Upper lobe of left lung (tissue), 6 donors: Measurements from ENCODE around the gene NAA40. TPM values are rescaled to one million over a fixed set of nuclear protein-coding genes. Genes with fewer than 3 reads are reported as not detected.

ENCODE experiments used
- ATAC-seq, 2 donors: fragments of 200-7000 bp; cut with Tn5 transposase; one replicate each; pipeline ENCODE4 v1.9.1; 2022; ENCODE audit warnings: mild to moderate bottlenecking in 2 of 2, moderate library complexity in 2 of 2; ENCODE audit not compliant: low FRiP score in 2 of 2
- DNase-seq, 2 donors: peaks; one replicate each; pipeline ENCODE4 v3.0.0-alpha.2; 2019 to 2020
- H3K27ac ChIP-seq, 4 donors: fragments of 200-600 bp; sonication (generic); one replicate each; pipeline ENCODE4 v1.5.1; 2016 to 2019
- H3K27me3 ChIP-seq, 4 donors: fragments of 200-600 bp; sonication (generic); one replicate each; pipeline ENCODE4 v1.5.1; 2017 to 2019
- H3K36me3 ChIP-seq, 4 donors: fragments of 200-600 bp; sonication (generic); one replicate each; pipeline ENCODE4 v1.5.1; 2016 to 2019
- H3K4me1 ChIP-seq, 4 donors: fragments of 200-600 bp; sonication (generic); one replicate each; pipeline ENCODE4 v1.5.1; 2018 to 2019
- H3K4me3 ChIP-seq, 4 donors: fragments of 200-600 bp; sonication (generic); one replicate each; pipeline ENCODE4 v1.5.1; 2017 to 2019; ENCODE audit warnings: mild to moderate bottlenecking in 2 of 4, moderate library complexity in 1 of 4
- H3K9me3 ChIP-seq, 4 donors: fragments of 200-600 bp; sonication (generic); one replicate each; pipeline ENCODE4 v1.5.1; 2018 to 2019
- CTCF ChIP-seq, 6 experiments: fragments of 450-650 bp in 4 of 6; fragments of 200-600 bp in 2 of 6; sonication (generic) in 2 of 6; IDR thresholded peaks; one replicate each; pipeline ENCODE4 v1.5.1; 2016 to 2019; ENCODE audit warnings: antibody characterized with exemption in 6 of 6
- EP300 ChIP-seq, 4 donors: sonication (generic); formaldehyde crosslinking; IDR thresholded peaks; one replicate each; pipeline ENCODE4 v1.5.1; 2017; ENCODE audit warnings: antibody characterized with exemption in 4 of 4, control low read depth in 2 of 4
- POLR2A ChIP-seq, 4 donors: fragments of 450-650 bp; IDR thresholded peaks; one replicate each; pipeline ENCODE4 v1.5.1; 2016 to 2017; ENCODE audit warnings: antibody characterized with exemption in 4 of 4, mild to moderate bottlenecking in 2 of 4
- POLR2AphosphoS5 ChIP-seq, 2 donors: sonication (generic); formaldehyde crosslinking; IDR thresholded peaks; one replicate each; pipeline ENCODE4 v1.5.1; 2017; ENCODE audit warnings: antibody characterized with exemption in 2 of 2
- WGBS, 2 donors: methylation state at CpG; one replicate each; pipeline ENCODE4 v1.1.5; 2017 to 2018; 5-methylcytosine and 5-hydroxymethylcytosine counted together
- total RNA-seq, 6 donors: library from RNA; depleted of rRNA in 4 of 6; stranded (reverse); fragments of >200 nt in 4 of 6; gene quantifications; one replicate each; pipeline versions ENCODE4 v1.1.0 to v1.2.1, GENCODE V29; 2016 to 2021
- donor health status: DM: no; HTN: no; CAD: no; lungs with moderate emphysema.
- donor health status: DM: no; HTN: yes; CAD: no; lungs with severe emphysema.

Gene NAA40
- total RNA-seq, 6 donors from 2014 or later, result 7.8 to 41.9 (median 16.5) TPM

DNA sequence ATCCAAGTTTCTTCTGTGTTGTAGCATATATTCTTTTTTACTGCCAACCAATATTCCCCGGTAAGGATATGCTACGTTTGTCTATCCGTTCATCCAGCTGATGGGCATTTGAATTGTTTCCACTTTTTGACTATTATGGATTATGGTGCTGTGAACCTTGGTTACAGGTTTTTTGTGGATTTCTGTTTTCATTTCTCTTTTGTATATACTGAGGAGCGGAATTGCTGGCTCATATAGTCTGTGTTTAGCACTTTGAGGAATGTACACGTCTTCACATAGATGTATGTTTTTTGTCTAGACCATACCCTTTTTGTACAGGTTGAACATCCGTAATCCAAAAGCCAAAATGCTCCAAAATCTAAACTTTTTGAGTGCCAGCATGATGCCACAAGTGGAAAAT lies 45.4 kb upstream of the NAA40 start:
- Histone ChIP-seq H3K4me3 (no peak overlapping the region), H3K27ac (no peak overlapping the region), H3K9me3 (no peaks in the 10 kb centered on the region), H3K4me1 (peaks cover 29 to 59% (median 43%) of the 10 kb centered on the region in 4 donors), H3K27me3 (no peaks in the 10 kb centered on the region), H3K36me3 (peaks cover 8 to 35% (median 30%) of the 10 kb centered on the region in 4 donors)
- WGBS, 2 donors, result 89 to 98% methylated on average over 6 of the region's 6 CpGs
- TF ChIP-seq CTCF (IDR thresholded peaks at IDR 0.05) (no peak), POLR2AphosphoS5 (IDR thresholded peaks at IDR 0.05) (no peak), POLR2A (IDR thresholded peaks at IDR 0.05) (no peak), EP300 (IDR thresholded peaks at IDR 0.05) (no peak)
- DNase-seq, result no peak
- no peak for ATAC-seq

DNA sequence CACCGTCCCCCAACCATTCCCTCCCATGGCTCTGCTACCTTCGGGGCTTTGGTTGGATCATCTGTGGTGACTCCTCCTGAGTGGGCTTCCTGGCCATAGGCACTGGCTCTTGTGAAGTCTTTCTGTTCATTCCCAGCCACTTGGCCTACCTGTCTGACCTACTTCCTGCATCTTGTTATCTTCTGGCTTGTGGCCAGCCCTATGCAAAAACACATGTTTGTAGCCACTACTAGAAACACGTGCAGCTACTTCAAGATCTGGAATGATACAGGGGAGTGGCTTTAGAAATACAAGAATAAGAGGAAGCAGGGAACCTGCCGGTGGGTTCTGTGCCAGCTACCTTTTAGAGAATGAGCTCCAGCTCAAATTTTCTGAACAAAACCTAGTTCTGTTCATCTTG lies 42.7 kb upstream of the NAA40 start:
- 57 to 62% methylated on average over 4 of the region's 4 CpGs for WGBS, 2 donors
- Histone ChIP-seq H3K9me3 (no peaks in the 10 kb centered on the region), H3K27me3 (no peaks in the 10 kb centered on the region), H3K36me3 (peaks cover 25 to 62% (median 57%) of the 10 kb centered on the region in 4 donors), H3K4me3 (no peak overlapping the region), H3K27ac (peak overlapping the region in 1 of 4 donors; percentile 10), H3K4me1 (peaks cover 5 to 32% (median 20%) of the 10 kb centered on the region in 4 donors)
- ATAC-seq (peak; percentile 15 to 16), DNase-seq (peak in 1 of 2 donors; percentile 82)
- TF ChIP-seq CTCF (IDR thresholded peaks at IDR 0.05) (no peak), POLR2AphosphoS5 (IDR thresholded peaks at IDR 0.05) (peak in 1 of 2 donors; percentile 32)

- no peak for DNase-seq
- H3K4me3 ChIP-seq, result no peak overlapping the region
- 94 to 98% methylated on average over 10 of the region's 10 CpGs for WGBS, 2 donors
Observed at GRCh38 chr11:63897459-63898146, 41.2 kb upstream of the NAA40 start.

DNA sequence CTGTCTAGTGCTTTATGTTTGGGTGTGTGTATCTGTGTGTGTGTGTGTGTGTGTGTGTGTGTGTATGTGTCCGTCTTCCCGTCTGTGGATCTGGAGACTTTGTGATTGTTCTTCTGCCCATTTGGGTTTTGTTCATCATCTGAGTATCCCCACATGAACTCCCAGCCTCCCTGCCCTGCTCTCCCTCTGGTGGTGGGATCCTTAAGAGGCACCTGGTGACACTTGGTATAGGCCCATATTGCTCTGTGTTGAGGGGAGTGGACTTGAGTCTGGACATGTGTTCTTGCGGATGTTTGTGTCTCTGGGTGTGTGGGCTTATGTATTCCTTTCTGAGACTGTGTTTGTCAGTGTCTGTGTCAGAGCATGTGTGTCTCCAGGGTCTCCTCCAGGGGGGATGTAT lies 37.1 kb upstream of the NAA40 start:
- H3K27ac ChIP-seq, result no peak overlapping the region
- peaks cover 57 to 100% (median 92%) of the 10 kb centered on the region in 4 donors for H3K36me3 ChIP-seq
- H3K9me3 ChIP-seq, result no peaks in the 10 kb centered on the region
- H3K27me3 ChIP-seq, result no peaks in the 10 kb centered on the region
- WGBS, 2 donors, result 53 to 88% methylated on average over 2 to 3 of the region's 3 CpGs
- peaks cover 0 to 5% (median 2%) of the 10 kb centered on the region in 4 donors for H3K4me1 ChIP-seq
- ATAC-seq (no peak), DNase-seq (no peak)
- H3K4me3 ChIP-seq, result no peak overlapping the region
- TF ChIP-seq POLR2AphosphoS5 (IDR thresholded peaks at IDR 0.05) (no peak), CTCF (IDR thresholded peaks at IDR 0.05) (no peak), POLR2A (IDR thresholded peaks at IDR 0.05) (no peak), EP300 (IDR thresholded peaks at IDR 0.05) (no peak)

More at GRCh38 chr11:63897459-63898146, 41.2 kb upstream of the NAA40 start:
- TF ChIP-seq CTCF (IDR thresholded peaks at IDR 0.05), result no peak
- no peak for TF ChIP-seq POLR2AphosphoS5 (IDR thresholded peaks at IDR 0.05)
- H3K4me1 ChIP-seq, result peaks cover 0 to 18% (median 13%) of the 10 kb centered on the region in 4 donors
- no peak overlapping the region for H3K27ac ChIP-seq
- H3K27me3 ChIP-seq, result no peaks in the 10 kb centered on the region
- ATAC-seq, result no peak
- peaks cover 33 to 77% (median 68%) of the 10 kb centered on the region in 4 donors for H3K36me3 ChIP-seq
- H3K9me3 ChIP-seq, result no peaks in the 10 kb centered on the region

GRCh38 chr11:63903884-63904283 lies 34.9 kb upstream of the NAA40 start:
- Histone ChIP-seq H3K4me3 (no peak overlapping the region), H3K9me3 (no peaks in the 10 kb centered on the region), H3K27ac (no peak overlapping the region), H3K27me3 (no peaks in the 10 kb centered on the region), H3K4me1 (peaks cover 0 to 7% (median 2%) of the 10 kb centered on the region in 4 donors), H3K36me3 (peaks cover 55 to 99% (median 93%) of the 10 kb centered on the region in 4 donors)
- ATAC-seq (no peak), DNase-seq (no peak)
- TF ChIP-seq POLR2A (IDR thresholded peaks at IDR 0.05) (no peak), CTCF (IDR thresholded peaks at IDR 0.05) (no peak), POLR2AphosphoS5 (IDR thresholded peaks at IDR 0.05) (no peak), EP300 (IDR thresholded peaks at IDR 0.05) (no peak)
- 96 to 99% methylated on average over 10 to 12 of the region's 14 CpGs for WGBS, 2 donors
